Measurements from ENCODE around the gene CSTF1.
"Not testable (repeated sequence)": the region's sequence is repeated elsewhere in the genome, so short reads cannot be mapped to it uniquely, and the experiment has no call there.

Gene CSTF1

DNA sequence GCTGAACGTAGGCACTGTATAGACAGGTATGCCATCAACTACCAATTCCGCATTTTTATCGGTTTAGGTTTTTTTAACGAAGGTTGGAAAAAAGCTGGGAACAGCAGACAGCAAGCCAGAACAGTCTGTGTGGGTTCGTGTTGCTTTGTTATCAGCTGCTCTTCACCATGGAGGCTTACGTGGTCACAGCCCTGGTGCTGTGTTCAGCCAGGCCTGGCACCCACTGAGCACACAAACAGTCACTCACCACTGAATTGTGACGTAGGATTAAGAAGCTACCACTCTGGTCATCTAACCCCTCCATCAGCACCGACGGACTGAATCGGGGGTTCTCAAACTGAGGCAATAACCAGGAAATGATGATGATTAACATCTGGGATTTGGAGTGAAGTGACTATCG lies 20.5 kb upstream of the CSTF1 start:
- no peak for DNase-seq

GRCh38 chr20:56372850-56373249 lies 19.6 kb upstream of the CSTF1 start:
- no peak for DNase-seq

DNA sequence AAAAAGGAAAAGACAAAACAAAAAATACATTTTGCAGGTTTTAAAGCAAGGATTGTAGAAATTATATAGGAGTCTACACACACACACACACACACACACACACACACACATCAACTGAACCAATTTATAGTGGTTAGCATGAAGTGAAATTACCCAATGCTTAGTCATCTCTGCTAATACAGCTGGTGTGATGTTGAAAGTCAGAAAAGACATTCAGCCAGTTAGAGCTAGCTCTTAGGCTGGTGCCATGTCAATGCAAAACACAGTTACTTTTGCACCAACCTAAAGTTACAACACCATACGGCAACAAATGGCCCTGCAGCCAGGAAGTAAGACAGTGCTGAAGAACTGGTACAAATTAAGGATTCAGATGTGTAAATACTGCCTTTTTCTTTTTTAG lies 18.5 kb upstream of the CSTF1 start:
- DNase-seq = no peak

- no peak for DNase-seq
Measured at GRCh38 chr20:56376331-56376730, 16.1 kb upstream of the CSTF1 start.

GRCh38 chr20:56378386-56378785 lies 14.1 kb upstream of the CSTF1 start:
- DNase-seq = no peak

GRCh38 chr20:56380375-56380774 lies 12.1 kb upstream of the CSTF1 start:
- DNase-seq = no peak

GRCh38 chr20:56381501-56381900 lies 10.9 kb upstream of the CSTF1 start:
- DNase-seq = no peak

DNA sequence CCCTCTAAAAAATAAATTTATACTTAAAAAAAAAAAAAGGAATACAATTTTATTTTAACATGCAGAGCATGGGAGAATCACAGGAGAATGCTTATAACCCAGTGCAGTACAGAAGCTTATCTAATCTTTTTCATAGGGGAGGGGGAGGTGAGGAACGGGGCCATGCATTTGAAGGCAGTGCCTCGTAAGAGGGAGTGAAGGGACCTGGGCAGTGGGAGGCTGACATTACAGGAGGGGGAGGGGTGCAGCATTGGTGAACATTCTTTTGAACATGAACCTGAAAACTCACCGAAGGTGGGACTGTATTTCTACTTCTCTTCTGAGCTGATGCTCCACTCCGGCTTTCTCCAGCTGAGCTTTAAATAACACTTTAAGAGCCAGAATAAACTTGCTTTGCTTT lies 9.7 kb upstream of the CSTF1 start:
- no peak for DNase-seq

- no peak for DNase-seq
Measured at GRCh38 chr20:56383334-56383733, 9.1 kb upstream of the CSTF1 start.

- no peak for DNase-seq
Measured at GRCh38 chr20:56385130-56385529, 7.3 kb upstream of the CSTF1 start.

DNA sequence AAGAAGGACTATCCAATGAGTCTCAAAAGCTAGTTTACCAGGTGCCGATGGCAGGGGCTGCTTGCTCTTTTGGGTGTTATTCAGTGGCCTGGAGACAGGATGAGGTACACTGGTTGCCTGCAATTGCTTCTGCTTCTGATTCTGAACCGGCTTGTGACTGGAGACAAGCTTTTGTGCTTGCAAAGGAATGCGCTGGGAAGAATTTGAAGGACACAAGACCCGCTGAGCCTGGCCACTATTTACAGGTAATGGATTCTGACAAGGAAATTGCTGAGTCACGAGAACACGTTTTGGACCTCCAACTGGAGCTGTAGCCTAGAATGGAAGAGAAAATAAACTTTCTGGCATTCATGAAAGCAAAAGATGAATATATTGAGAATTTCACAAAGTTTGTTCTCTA lies 6.2 kb upstream of the CSTF1 start:
- no peak for DNase-seq

DNA sequence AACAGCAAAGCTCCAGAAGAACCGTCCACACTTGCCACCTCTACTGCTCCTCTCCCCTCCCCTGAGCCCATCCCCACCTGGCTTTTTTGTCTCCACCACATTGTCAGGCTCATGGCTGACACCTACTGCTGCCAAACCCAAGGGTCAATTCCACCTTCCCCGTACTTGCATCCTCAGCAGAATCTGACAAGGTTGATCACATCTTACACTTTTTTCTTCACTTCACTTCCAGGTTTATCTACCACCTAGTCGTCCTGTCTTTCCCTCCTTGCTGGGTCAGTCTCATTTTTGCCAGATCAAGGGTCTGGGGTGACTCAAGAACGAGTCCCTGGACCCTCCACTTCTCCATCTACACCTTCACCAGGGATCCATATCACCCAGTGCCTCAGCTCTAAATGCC lies 3.6 kb upstream of the CSTF1 start:
- no peak for DNase-seq

GRCh38 chr20:56389807-56390206 lies 2.6 kb upstream of the CSTF1 start:
- no peak for DNase-seq

DNA sequence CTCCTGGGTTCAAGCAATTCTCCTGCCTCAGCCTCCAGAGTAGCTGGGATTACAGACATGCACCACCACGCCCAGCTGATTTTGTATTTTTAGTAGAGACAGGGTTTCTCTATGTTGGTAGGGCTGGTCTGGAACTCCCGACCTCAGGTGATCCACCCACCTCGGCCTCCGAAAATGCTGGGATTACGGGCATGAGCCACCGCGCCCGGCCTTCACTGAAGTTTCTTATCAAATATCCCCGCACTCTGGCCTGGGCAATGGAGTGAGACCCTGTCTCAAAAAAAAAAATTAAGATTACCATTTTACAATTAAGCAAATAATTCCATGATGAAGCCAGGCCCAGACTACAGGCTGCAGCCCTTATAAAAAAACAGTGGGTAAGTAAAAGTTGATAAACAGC lies 2.0 kb upstream of the CSTF1 start:
- DNase-seq = not testable (repeated sequence)

GRCh38 chr20:56391037-56391436 lies 1.4 kb upstream of the CSTF1 start:
- DNase-seq = no peak

GRCh38 chr20:56391596-56392131 lies 781 bp upstream of the CSTF1 start:
- no peak for DNase-seq

DNA sequence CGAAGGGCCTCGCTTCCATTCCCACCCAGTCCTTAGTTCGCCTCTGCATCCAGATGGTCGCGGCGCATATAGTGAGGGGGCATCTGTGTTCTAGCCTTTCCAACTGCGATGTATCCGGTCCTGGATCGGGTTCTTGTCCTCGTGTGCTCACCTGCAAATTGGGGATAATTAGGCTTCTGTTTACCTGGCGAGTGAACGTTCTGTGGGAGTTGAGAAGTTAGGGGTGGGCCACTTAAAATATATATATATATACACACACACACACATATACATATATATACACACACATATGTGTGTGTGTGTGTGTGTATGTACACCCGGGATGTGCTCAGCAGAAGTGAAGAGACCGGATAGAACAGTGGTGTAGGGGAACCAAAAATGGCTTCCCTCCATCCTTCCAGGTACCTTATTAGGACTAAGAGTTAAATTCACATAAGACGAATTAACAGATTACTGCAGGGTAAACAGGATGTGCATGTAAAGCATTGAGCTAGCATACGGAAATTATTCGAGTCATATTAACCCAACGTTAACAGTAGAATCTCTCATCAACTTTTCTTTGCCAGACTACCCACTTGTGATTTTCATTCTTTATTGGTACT lies 537 bp downstream of the CSTF1 start:
- DNase-seq = no peak

DNA sequence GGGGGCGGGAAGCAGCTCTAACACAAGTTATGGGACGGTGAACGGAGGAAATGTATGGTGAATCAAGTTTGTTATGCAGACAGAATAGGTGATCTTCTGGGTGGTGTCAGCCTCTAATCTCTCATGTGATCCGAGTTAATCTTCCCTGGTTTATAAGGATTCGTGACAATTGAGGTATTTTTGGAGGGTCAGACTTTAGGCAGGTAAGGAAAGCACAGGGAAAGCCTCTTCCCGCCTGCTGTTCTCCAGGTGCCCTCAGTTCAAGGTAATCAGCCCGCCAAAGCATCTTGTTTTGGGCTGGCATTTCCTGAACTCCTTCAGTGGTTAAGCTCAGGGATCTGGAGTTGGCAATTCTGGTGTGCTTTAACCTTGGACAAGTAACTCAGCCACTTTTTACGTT lies 1.2 kb downstream of the CSTF1 start:
- no peak for DNase-seq

- no peak for DNase-seq
Measured at GRCh38 chr20:56395166-56395565, 2.7 kb downstream of the CSTF1 start.

DNA sequence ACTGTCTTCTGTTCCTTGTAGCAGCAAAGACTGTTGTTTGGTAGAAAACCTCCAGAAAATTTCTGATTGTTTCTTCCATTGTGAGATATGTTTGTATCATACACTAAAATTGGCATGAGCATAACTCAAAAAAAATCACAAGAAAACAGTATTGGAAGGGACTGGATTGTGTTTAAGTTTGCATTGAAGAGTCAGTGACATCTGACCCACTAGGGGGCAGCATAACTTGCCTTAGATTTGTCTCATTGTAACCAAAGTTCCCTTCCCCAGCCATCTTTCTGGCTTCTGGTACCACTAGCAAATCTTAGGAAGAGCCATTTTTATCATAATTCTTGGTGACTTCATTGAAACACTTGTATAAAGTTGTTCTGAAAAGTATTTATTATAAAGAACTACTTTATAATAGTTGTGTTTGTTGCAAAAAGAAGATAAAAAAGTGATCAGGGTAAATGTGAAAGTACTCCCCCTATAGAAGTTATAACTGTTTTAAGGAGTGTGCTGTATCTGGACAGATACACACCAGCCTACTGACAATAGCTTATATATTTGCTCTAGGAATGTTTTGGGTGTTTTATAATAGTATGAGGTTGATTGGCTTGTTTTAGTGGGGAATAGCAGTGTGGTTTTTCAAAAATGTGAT lies 7.7 kb downstream of the CSTF1 start:
- peak in 3 of 4 experiments; percentile 9 to 48 (median 25) for DNase-seq

DNA sequence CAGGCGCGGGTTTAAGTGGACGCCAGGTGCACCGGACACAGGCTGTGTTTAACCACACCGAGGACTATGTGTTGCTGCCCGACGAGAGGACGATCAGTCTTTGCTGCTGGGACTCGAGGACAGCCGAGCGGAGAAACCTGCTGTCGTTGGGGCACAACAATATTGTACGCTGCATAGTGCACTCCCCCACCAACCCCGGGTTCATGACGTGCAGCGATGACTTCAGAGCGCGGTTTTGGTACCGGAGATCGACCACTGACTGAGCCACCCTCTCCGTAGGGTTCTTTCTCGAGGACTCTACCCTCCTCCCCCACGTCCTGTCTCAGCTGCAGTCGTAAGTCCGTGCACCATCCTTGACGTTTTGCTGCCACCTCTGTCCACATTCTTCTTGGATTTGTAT lies 11.0 kb downstream of the CSTF1 start:
- no peak for DNase-seq

- DNase-seq = not testable (repeated sequence)
Measured at GRCh38 chr20:56405356-56405755, 12.9 kb downstream of the CSTF1 start.

DNA sequence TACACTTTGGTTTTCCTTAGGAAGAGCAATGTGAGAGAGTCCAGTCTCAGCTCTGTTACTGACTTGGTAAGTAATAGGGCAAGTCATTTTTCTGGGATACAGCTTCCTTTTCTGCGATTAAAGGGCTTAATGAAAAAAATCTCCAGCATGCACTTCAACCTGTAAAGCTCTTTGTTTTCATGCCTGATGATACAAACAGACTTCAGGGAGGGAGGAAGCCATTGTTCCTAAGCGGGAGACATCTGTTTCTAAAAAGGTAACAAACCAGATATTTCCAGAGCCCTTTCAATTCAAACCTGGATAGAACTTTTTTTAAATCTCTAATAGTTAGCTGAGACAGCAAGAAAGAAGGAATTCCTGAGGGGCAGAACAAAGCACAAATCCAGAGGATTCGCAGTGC lies 14.5 kb downstream of the CSTF1 start:
- DNase-seq = no peak

- no peak for DNase-seq
Measured at GRCh38 chr20:56409521-56409920, 17.1 kb downstream of the CSTF1 start.

DNA sequence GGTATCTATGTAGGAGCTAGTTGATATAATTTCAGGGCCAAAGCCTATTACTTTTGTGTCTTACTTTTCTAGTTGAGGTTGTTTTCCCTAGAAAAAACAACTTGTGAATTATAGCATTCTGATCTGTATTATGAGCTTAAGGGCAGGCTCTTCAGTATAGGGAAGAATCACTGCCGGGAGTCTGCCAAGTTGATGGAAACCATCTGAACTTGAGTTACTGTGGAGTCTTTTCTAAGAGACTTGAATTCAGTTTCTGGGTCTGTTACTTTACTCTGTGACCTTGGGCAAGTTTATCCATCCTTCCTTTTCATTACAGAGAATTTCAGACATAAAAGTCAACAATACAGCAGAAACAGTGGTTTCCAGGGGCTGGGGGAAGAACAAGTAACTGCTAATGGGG lies 17.5 kb downstream of the CSTF1 start:
- DNase-seq = no peak
